ENCODE results near the gene SMIM29.
"Not testable (repeated sequence)": the region's sequence is repeated elsewhere in the genome, so short reads cannot be mapped to it uniquely, and the experiment has no call there.

The SMIM29 gene

DNA sequence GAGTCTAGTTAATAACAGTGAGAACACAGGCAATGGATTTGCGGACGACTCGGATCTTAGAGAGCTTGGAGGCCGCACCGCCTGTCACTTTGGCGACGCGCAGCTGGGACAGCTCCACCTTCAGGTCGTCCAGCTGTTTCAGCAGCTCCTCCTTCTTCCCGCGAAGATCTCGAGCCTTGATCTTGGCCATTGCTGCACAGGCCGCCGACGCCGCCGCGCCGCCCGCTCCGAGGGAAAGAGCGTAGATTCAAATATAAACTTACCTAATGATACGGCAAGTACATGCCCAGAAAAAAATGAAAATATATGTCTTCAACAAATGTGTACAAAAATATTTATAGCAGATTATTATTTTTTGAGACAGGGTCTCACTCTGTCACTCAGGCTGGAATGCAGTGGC is 14.7 kb upstream of the SMIM29 start:
- not testable (repeated sequence) for H3K4me3 ChIP-seq (ENCODE audit: low read depth, low read length); H3K36me3 ChIP-seq (ENCODE audit: control insufficient read depth, insufficient read depth, low read length); H3K27ac ChIP-seq (ENCODE audit: low read depth, low read length); H3K4me1 ChIP-seq (ENCODE audit: control insufficient read depth, insufficient read depth, low read length); H3K27me3 ChIP-seq (ENCODE audit: control insufficient read depth, insufficient read depth, low read length); H3K9ac ChIP-seq (ENCODE audit: low read length)
- peaks cover 13% of the 10 kb centered on the region; the same call in 1 of the 2 replicates for H3K9me3 ChIP-seq (ENCODE audit: control insufficient read depth, insufficient read depth, low read depth, low read length)

- Histone ChIP-seq H3K4me1 (ENCODE audit: control insufficient read depth, insufficient read depth, low read length) (no peaks in the 10 kb centered on the region), H3K27me3 (ENCODE audit: control insufficient read depth, insufficient read depth, low read length) (no peaks in the 10 kb centered on the region), H3K9ac (ENCODE audit: low read length) (no peak overlapping the region), H3K4me3 (ENCODE audit: low read depth, low read length) (no peak overlapping the region), H3K9me3 (ENCODE audit: control insufficient read depth, insufficient read depth, low read depth, low read length) (peaks cover 13% of the 10 kb centered on the region; the same call in 1 of the 2 replicates), H3K27ac (ENCODE audit: low read depth, low read length) (no peak overlapping the region), H3K36me3 (ENCODE audit: control insufficient read depth, insufficient read depth, low read length) (no peaks in the 10 kb centered on the region)
Observed at GRCh38 chr6:34260576-34261267, 11.9 kb upstream of the SMIM29 start.

DNA sequence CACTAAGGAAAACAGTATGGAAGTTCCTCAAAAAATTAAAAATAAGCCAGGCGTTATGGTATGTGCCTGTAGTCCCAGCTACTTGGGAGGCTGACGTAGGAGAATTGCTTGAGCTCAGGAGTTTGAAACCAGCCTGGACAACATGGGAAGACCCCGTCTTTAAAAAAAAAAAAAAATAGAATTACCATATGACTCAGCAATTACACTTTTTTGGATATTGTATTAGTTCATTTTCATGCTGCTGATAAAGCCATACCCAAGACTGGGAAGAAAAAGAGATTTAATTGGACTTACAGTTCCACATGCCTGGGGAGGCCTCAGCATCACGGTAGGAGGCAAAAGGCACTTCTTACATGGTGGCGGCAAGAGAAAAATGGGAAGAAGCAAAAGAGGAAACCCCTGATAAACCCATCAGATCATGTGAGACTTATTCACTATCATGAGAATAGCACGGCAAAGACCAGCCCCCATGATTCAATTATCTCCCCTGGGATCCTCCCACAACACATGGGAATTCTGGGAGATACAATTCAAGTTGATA is 10.8 kb upstream of the SMIM29 start:
- Histone ChIP-seq H3K9me3 (ENCODE audit: control insufficient read depth, insufficient read depth, low read depth, low read length) (peaks cover 13% of the 10 kb centered on the region; the same call in 1 of the 2 replicates), H3K27me3 (ENCODE audit: control insufficient read depth, insufficient read depth, low read length) (no peaks in the 10 kb centered on the region), H3K9ac (ENCODE audit: low read length) (no peak overlapping the region), H3K4me3 (ENCODE audit: low read depth, low read length) (no peak overlapping the region), H3K4me1 (ENCODE audit: control insufficient read depth, insufficient read depth, low read length) (no peaks in the 10 kb centered on the region), H3K36me3 (ENCODE audit: control insufficient read depth, insufficient read depth, low read length) (no peaks in the 10 kb centered on the region), H3K27ac (ENCODE audit: low read depth, low read length) (no peak overlapping the region)

DNA sequence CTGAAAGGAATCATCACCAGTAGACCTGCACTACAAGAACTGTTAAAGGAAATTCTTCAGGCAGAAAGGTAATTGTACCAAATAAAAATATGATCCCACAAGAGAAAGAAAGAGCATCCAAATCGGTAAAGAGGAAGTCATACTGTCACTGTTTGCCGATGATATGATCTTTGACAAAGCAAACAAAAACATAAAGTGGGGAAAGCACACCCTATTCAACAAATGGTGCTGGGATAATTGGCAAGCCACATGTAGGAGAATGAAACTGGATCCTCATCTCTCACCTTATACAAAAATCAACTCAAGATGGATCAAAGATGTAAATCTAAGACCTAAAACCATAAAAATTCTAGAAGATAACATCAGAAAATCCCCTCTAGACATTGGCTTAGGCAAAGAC is 3.6 kb upstream of the SMIM29 start:
- not testable (repeated sequence) for H3K27ac ChIP-seq (ENCODE audit: low read depth, low read length); H3K27me3 ChIP-seq (ENCODE audit: control insufficient read depth, insufficient read depth, low read length); H3K36me3 ChIP-seq (ENCODE audit: control insufficient read depth, insufficient read depth, low read length); H3K9ac ChIP-seq (ENCODE audit: low read length); H3K4me1 ChIP-seq (ENCODE audit: control insufficient read depth, insufficient read depth, low read length); H3K9me3 ChIP-seq (ENCODE audit: control insufficient read depth, insufficient read depth, low read depth, low read length); H3K4me3 ChIP-seq (ENCODE audit: low read depth, low read length)

- H3K9me3 ChIP-seq (ENCODE audit: control insufficient read depth, insufficient read depth, low read depth, low read length): no peaks in the 10 kb centered on the region
- peaks cover 4% of the 10 kb centered on the region for H3K36me3 ChIP-seq (ENCODE audit: control insufficient read depth, insufficient read depth, low read length)
- H3K4me3 ChIP-seq (ENCODE audit: low read depth, low read length): peak overlapping the region; percentile 76
- H3K27me3 ChIP-seq (ENCODE audit: control insufficient read depth, insufficient read depth, low read length): no peaks in the 10 kb centered on the region
- H3K27ac ChIP-seq (ENCODE audit: low read depth, low read length): no peak overlapping the region
- peaks cover 5% of the 10 kb centered on the region; the same call in 1 of the 2 replicates for H3K4me1 ChIP-seq (ENCODE audit: control insufficient read depth, insufficient read depth, low read length)
- peak overlapping the region; percentile 85 for H3K9ac ChIP-seq (ENCODE audit: low read length)
Observed at GRCh38 chr6:34249469-34250261, 859 bp upstream of the SMIM29 start.

DNA sequence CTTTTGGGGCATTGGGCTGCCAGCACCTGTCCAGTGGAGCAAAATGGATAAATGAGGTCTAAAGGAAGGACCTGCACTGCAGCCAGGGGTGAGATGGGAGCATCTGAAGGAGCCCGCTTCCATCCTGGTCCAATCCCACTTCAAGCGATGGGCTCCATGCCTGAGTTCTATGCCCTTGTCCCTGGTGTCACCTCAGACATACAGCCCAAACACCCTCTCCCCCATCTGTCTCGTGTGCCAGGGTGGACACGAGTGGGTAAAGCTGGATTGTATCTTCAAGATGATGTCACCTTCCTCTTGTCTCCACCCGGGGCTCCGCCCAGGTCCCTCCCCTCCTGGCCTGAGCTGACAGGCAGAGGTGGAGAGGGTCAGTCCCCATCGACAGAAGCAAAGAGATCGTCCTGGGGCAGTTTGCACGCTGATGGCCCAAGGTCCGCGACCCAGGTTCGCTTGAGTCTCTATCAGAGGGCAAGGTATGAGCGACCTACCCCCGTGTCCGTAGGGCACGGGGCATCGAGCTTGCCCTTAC is 544 bp downstream of the SMIM29 start:
- Histone ChIP-seq H3K36me3 (ENCODE audit: control insufficient read depth, insufficient read depth, low read length) (peaks cover 18% of the 10 kb centered on the region), H3K27ac (ENCODE audit: low read depth, low read length) (no peak overlapping the region; the same call in 1 of the 2 replicates), H3K4me3 (ENCODE audit: low read depth, low read length) (peak overlapping the region; percentile 68), H3K27me3 (ENCODE audit: control insufficient read depth, insufficient read depth, low read length) (no peaks in the 10 kb centered on the region), H3K4me1 (ENCODE audit: control insufficient read depth, insufficient read depth, low read length) (peaks cover 16% of the 10 kb centered on the region), H3K9ac (ENCODE audit: low read length) (peak overlapping the region; percentile 76), H3K9me3 (ENCODE audit: control insufficient read depth, insufficient read depth, low read depth, low read length) (no peaks in the 10 kb centered on the region)

GRCh38 chr6:34247481-34248197 is 1.2 kb downstream of the SMIM29 start:
- peaks cover 22% of the 10 kb centered on the region for H3K4me1 ChIP-seq (ENCODE audit: control insufficient read depth, insufficient read depth, low read length)
- H3K9me3 ChIP-seq (ENCODE audit: control insufficient read depth, insufficient read depth, low read depth, low read length): no peaks in the 10 kb centered on the region
- no peak overlapping the region for H3K9ac ChIP-seq (ENCODE audit: low read length)
- no peak overlapping the region for H3K27ac ChIP-seq (ENCODE audit: low read depth, low read length)
- H3K36me3 ChIP-seq (ENCODE audit: control insufficient read depth, insufficient read depth, low read length): peaks cover 24% of the 10 kb centered on the region
- no peaks in the 10 kb centered on the region for H3K27me3 ChIP-seq (ENCODE audit: control insufficient read depth, insufficient read depth, low read length)
- H3K4me3 ChIP-seq (ENCODE audit: low read depth, low read length): peak overlapping the region; percentile 68

DNA sequence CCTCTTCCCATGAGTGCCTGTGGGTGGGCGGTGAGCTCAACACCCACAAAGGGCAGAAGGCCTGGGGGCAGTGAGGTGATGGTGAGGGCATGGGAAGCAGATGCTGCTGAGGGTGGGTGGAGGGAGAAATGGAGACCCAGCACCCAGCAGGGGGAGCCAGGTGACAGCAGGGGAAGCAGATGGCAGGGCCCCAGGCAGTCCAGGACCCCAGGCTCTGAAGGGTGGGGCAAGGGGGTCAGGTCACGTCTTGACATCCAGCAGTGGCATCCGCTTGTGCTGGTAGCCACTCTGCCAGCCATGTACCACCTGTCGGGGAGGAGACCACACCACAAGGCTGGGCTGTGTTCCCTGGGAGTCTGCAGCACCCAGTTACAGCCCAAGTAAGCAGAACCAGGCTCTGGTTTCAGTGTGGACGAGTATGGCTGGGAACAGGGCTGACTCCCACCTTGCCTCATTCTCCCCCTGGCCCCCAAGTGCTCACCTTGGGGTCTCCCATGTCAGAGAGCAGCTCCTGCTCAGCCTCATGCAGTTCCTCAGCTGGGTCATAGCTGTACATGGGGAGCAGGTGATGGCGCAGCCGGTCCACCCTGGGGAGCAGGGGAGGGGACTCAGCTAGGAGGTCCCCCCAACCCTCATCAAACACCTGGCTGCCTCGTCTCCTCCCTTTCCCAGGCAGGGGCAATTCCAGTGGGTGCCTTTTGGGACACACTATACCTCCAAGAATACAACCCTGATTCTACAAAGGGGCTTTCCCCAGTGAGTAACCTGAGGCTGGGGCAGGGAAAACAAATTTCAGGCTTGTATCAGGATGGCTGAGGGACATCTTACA is 2.0 kb downstream of the SMIM29 start:
- no peak overlapping the region for H3K27ac ChIP-seq (ENCODE audit: low read depth, low read length)
- H3K9me3 ChIP-seq (ENCODE audit: control insufficient read depth, insufficient read depth, low read depth, low read length): no peaks in the 10 kb centered on the region
- peaks cover 33% of the 10 kb centered on the region for H3K36me3 ChIP-seq (ENCODE audit: control insufficient read depth, insufficient read depth, low read length)
- peaks cover 29% of the 10 kb centered on the region for H3K4me1 ChIP-seq (ENCODE audit: control insufficient read depth, insufficient read depth, low read length)
- no peak overlapping the region for H3K9ac ChIP-seq (ENCODE audit: low read length)
- no peaks in the 10 kb centered on the region for H3K27me3 ChIP-seq (ENCODE audit: control insufficient read depth, insufficient read depth, low read length)
- no peak overlapping the region for H3K4me3 ChIP-seq (ENCODE audit: low read depth, low read length)

GRCh38 chr6:34246249-34246562 is 2.6 kb downstream of the SMIM29 start:
- H3K27me3 ChIP-seq (ENCODE audit: control insufficient read depth, insufficient read depth, low read length): no peaks in the 10 kb centered on the region
- H3K4me1 ChIP-seq (ENCODE audit: control insufficient read depth, insufficient read depth, low read length): peaks cover 34% of the 10 kb centered on the region
- H3K36me3 ChIP-seq (ENCODE audit: control insufficient read depth, insufficient read depth, low read length): peaks cover 39% of the 10 kb centered on the region
- no peak overlapping the region for H3K27ac ChIP-seq (ENCODE audit: low read depth, low read length)
- no peak overlapping the region for H3K4me3 ChIP-seq (ENCODE audit: low read depth, low read length)
- H3K9ac ChIP-seq (ENCODE audit: low read length): no peak overlapping the region
- H3K9me3 ChIP-seq (ENCODE audit: control insufficient read depth, insufficient read depth, low read depth, low read length): no peaks in the 10 kb centered on the region

- H3K27me3 ChIP-seq (ENCODE audit: control insufficient read depth, insufficient read depth, low read length); H3K4me3 ChIP-seq (ENCODE audit: low read depth, low read length); H3K27ac ChIP-seq (ENCODE audit: low read depth, low read length); H3K9ac ChIP-seq (ENCODE audit: low read length); H3K9me3 ChIP-seq (ENCODE audit: control insufficient read depth, insufficient read depth, low read depth, low read length): not testable (repeated sequence)
- H3K4me1 ChIP-seq (ENCODE audit: control insufficient read depth, insufficient read depth, low read length): peaks cover 36% of the 10 kb centered on the region
- H3K36me3 ChIP-seq (ENCODE audit: control insufficient read depth, insufficient read depth, low read length): peaks cover 43% of the 10 kb centered on the region
Observed at GRCh38 chr6:34245761-34246140, 3.1 kb downstream of the SMIM29 start.
